Measurements from ENCODE around the gene DNAJB4. TPM values are rescaled to one million over a fixed set of nuclear protein-coding genes. Genes with fewer than 3 reads are reported as not detected.

DNAJB4 gene
- total and polyA plus RNA-seq, 2 donors (not counting 1 experiment from before 2014, with no cell fraction given) = 3.6 to 17.0 TPM

GRCh38 chr1:78051005-78051404, 46.3 kb downstream of the DNAJB4 start:
- no peak overlapping the region for H3K27ac Mint-ChIP-seq
- Histone ChIP-seq H3K4me1 (ENCODE audit: control insufficient read depth in 2 of 2, insufficient read depth in 2 of 2, low read length in 2 of 2) (peaks cover 8 to 11% of the 10 kb centered on the region in 2 donors), H2AFZ (ENCODE audit: insufficient read depth, low read depth, low read length, poor library complexity, severe bottlenecking) (no peak overlapping the region), H4K20me1 (ENCODE audit: control insufficient read depth, insufficient read depth, low read length, poor library complexity, severe bottlenecking) (no peaks in the 10 kb centered on the region), H3K79me2 (ENCODE audit: control insufficient read depth, insufficient read depth, low read length) (no peaks in the 10 kb centered on the region), H3K9ac (ENCODE audit: low read length) (no peak overlapping the region), H3K4me2 (replicated peaks; ENCODE audit: low read depth, low read length, poor library complexity, severe bottlenecking) (no peak overlapping the region), H3K4me3 (ENCODE audit: control extremely low read depth in 1 of 5, extremely low read depth in 1 of 5, insufficient read depth in 1 of 5, low read depth in 2 of 5, low read length in 4 of 5) (no peak overlapping the region), H3K9me3 (ENCODE audit: control extremely low read depth in 1 of 3, control insufficient read depth in 2 of 3, insufficient read depth in 1 of 3, low read length in 2 of 3) (peaks cover 0 to 4% (median 0%) of the 10 kb centered on the region in 3 donors), H3K36me3 (replicated peaks in 1 of 2; ENCODE audit: control extremely low read depth in 1 of 2, control insufficient read depth in 1 of 2, extremely low read depth in 1 of 2, insufficient read depth in 2 of 2, low read length in 1 of 2) (no peaks in the 10 kb centered on the region), H3K27me3 (replicated peaks in 1 of 4; ENCODE audit: control extremely low read depth in 1 of 4, control insufficient read depth in 3 of 4, insufficient read depth in 4 of 4, low read length in 3 of 4) (peaks cover 0 to 26% (median 20%) of the 10 kb centered on the region in 4 experiments), H3K27ac (ENCODE audit: low read length in 2 of 2) (no peak overlapping the region)
- TF ChIP-seq CTCF (IDR thresholded peaks at IDR 0.05) (no peak), EZH2 (IDR thresholded peaks at IDR 0.05; ENCODE audit: borderline replicate concordance, insufficient read depth, low read depth, low read length, poor library complexity, severe bottlenecking) (no peak)
- ATAC-seq (ENCODE audit: low read depth) = no peak
- no CpG with 5 or more reads among the region's 2 CpGs for WGBS (ENCODE audit: insufficient coverage)
- H3K4me3 Mint-ChIP-seq = no peak overlapping the region
- ChIA-PET POLR2A (no interaction called here), CTCF (interaction anchor here (1.0 kb wide), 1 partner anchor 64 kb away, joined by 4 read pairs; no protein-coding TSS in a partner anchor)
- H3K4me1 Mint-ChIP-seq = peaks cover 8% of the 10 kb centered on the region
- H3K9me3 Mint-ChIP-seq (ENCODE audit: insufficient read depth) = no peaks in the 10 kb centered on the region
- no peak for DNase-seq
- H3K27me3 Mint-ChIP-seq = peaks cover 33% of the 10 kb centered on the region
- intact Hi-C loops (cut with micrococcal nuclease) = no loop called here

DNA sequence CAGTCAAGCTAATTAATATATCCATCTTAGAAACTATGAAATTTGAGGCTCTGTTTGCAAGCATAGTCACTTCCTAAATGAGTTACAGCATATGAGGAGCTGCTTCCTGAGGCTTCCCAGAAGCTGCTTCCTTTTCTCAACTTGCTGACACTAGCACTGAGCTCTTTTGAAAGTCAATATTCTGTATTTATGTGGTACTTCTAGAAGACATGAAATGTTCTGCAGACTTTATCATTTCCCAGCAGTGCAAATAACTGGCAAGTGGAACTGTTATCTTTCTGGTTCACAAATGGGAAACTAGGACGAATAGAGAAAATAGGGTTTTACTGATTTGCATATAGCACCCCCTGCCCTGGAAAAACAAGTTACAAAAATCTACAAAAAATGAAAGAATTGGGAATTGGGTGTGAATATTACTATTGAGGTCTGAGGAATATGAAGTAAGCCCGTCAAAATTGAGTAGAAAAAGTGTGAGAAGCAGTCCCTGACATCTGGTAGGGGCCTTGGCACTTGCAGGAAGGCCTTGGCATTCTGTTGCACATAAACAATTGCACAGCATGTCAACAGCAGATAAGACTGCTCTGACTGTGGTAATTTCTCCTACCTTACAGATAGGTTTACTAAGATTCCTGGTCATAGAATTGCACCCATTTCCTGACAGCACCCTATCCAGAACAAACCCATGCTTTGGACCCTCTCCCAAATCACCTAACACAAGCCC, 48.1 kb downstream of the DNAJB4 start:
- Mint-ChIP-seq H3K27me3 (peaks cover 16% of the 10 kb centered on the region), H3K9me3 (ENCODE audit: insufficient read depth) (no peaks in the 10 kb centered on the region), H3K27ac (no peak overlapping the region), H3K4me3 (no peak overlapping the region), H3K4me1 (no peaks in the 10 kb centered on the region)
- Histone ChIP-seq H4K20me1 (ENCODE audit: control insufficient read depth, insufficient read depth, low read length, poor library complexity, severe bottlenecking) (no peaks in the 10 kb centered on the region), H3K27me3 (replicated peaks in 1 of 4; ENCODE audit: control extremely low read depth in 1 of 4, control insufficient read depth in 3 of 4, insufficient read depth in 4 of 4, low read length in 3 of 4) (peaks cover 0 to 10% (median 4%) of the 10 kb centered on the region in 4 experiments), H3K9ac (ENCODE audit: low read length) (no peak overlapping the region), H3K4me1 (ENCODE audit: control insufficient read depth in 2 of 2, insufficient read depth in 2 of 2, low read length in 2 of 2) (no peaks in the 10 kb centered on the region), H2AFZ (ENCODE audit: insufficient read depth, low read depth, low read length, poor library complexity, severe bottlenecking) (no peak overlapping the region), H3K79me2 (ENCODE audit: control insufficient read depth, insufficient read depth, low read length) (no peaks in the 10 kb centered on the region), H3K4me2 (replicated peaks; ENCODE audit: low read depth, low read length, poor library complexity, severe bottlenecking) (no peak overlapping the region), H3K4me3 (ENCODE audit: control extremely low read depth in 1 of 5, extremely low read depth in 1 of 5, insufficient read depth in 1 of 5, low read depth in 2 of 5, low read length in 4 of 5) (no peak overlapping the region), H3K9me3 (ENCODE audit: control extremely low read depth in 1 of 3, control insufficient read depth in 2 of 3, insufficient read depth in 1 of 3, low read length in 2 of 3) (no peaks in the 10 kb centered on the region), H3K27ac (ENCODE audit: low read length in 2 of 2) (no peak overlapping the region), H3K36me3 (replicated peaks in 1 of 2; ENCODE audit: control extremely low read depth in 1 of 2, control insufficient read depth in 1 of 2, extremely low read depth in 1 of 2, insufficient read depth in 2 of 2, low read length in 1 of 2) (no peaks in the 10 kb centered on the region)
- TF ChIP-seq EZH2 (IDR thresholded peaks at IDR 0.05; ENCODE audit: borderline replicate concordance, insufficient read depth, low read depth, low read length, poor library complexity, severe bottlenecking) = no peak
- no peak for TF ChIP-seq CTCF (IDR thresholded peaks at IDR 0.05)
- intact Hi-C loops (cut with micrococcal nuclease) = no loop called here
- ChIA-PET CTCF (no interaction called here), POLR2A (no interaction called here)
- ATAC-seq (ENCODE audit: low read depth) = no peak
- 50% methylated on average over 1 of the region's 2 CpGs for WGBS (ENCODE audit: insufficient coverage)
- no peak for DNase-seq

Data from B cell (primary cell).